Measurements from ENCODE around the gene SEC22C.

- TF ChIP-seq CTCF (conservative IDR thresholded peaks at IDR 0.05; ENCODE audit: low read depth, low read length) (peak; percentile 17; the same call in 1 of the 2 replicates), RCOR1 (IDR thresholded peaks at IDR 0.05; ENCODE audit: insufficient replicate concordance, low read length) (no peak), RFX5 (IDR thresholded peaks at IDR 0.05; ENCODE audit: low read depth, low read length) (no peak)
Observed at GRCh38 chr3:42601896-42602581, 20.3 kb upstream of the SEC22C start.

Data from IMR-90 (cell line).